GM23338 (cell line): Measurements from ENCODE around the gene PCDHB15.
"Not testable (repeated sequence)": the region's sequence is repeated elsewhere in the genome, so short reads cannot be mapped to it uniquely, and the experiment has no call there.

Experiments used
- CREB1 ChIP-seq: fragments of 250-450 bp; sonication (Bioruptor Pico); IDR thresholded peaks from 2 replicates; pipeline ENCODE4 v1.5.0; 2020; ENCODE audit warnings: low read depth, mild to moderate bottlenecking, moderate library complexity
- CTCF ChIP-seq, 2 experiments: fragments of 200-600 bp in 1 of 2; sonication (generic) in 1 of 2; conservative IDR thresholded peaks; 2 replicates each; pipeline versions ENCODE4 v1.5.1 to v1.6.1; 2016 to 2017; ENCODE audit warnings: antibody characterized with exemption in 2 of 2, low read depth in 2 of 2, mild to moderate bottlenecking in 2 of 2, moderate library complexity in 1 of 2
- EZH2 ChIP-seq: fragments of 200-600 bp; sonication (generic); IDR thresholded peaks from one replicate; pipeline ENCODE4 v1.8.0; 2017; ENCODE audit warnings: antibody characterized with exemption, mild to moderate bottlenecking, low read depth; ENCODE audit not compliant: unreplicated experiment
- POLR2AphosphoS5 ChIP-seq: IDR thresholded peaks from 2 replicates; pipeline ENCODE4 v1.6.1; 2016; ENCODE audit warnings: antibody characterized with exemption, low read depth
- TF ChIP-seq, protein P1 (sequence below): IDR thresholded peaks from one replicate; pipeline ENCODE4 v1.6.1; 2018; ENCODE audit warnings: antibody characterized with exemption; ENCODE audit not compliant: unreplicated experiment

DNA sequence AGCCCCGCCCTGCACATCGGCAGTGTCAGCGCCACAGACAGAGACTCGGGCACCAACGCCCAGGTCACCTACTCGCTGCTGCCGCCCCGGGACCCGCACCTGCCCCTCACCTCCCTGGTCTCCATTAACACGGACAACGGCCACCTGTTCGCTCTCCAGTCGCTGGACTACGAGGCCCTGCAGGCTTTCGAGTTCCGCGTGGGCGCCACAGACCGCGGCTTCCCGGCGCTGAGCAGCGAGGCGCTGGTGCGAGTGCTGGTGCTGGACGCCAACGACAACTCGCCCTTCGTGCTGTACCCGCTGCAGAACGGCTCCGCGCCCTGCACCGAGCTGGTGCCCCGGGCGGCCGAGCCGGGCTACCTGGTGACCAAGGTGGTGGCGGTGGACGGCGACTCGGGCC is 1.8 kb downstream of the PCDHB15 start:
- TF ChIP-seq CTCF (conservative IDR thresholded peaks at IDR 0.05; ENCODE audit: low read depth in 2 of 2); EZH2; POLR2AphosphoS5; CREB1: not testable (repeated sequence)
- TF ChIP-seq, protein P1, sequence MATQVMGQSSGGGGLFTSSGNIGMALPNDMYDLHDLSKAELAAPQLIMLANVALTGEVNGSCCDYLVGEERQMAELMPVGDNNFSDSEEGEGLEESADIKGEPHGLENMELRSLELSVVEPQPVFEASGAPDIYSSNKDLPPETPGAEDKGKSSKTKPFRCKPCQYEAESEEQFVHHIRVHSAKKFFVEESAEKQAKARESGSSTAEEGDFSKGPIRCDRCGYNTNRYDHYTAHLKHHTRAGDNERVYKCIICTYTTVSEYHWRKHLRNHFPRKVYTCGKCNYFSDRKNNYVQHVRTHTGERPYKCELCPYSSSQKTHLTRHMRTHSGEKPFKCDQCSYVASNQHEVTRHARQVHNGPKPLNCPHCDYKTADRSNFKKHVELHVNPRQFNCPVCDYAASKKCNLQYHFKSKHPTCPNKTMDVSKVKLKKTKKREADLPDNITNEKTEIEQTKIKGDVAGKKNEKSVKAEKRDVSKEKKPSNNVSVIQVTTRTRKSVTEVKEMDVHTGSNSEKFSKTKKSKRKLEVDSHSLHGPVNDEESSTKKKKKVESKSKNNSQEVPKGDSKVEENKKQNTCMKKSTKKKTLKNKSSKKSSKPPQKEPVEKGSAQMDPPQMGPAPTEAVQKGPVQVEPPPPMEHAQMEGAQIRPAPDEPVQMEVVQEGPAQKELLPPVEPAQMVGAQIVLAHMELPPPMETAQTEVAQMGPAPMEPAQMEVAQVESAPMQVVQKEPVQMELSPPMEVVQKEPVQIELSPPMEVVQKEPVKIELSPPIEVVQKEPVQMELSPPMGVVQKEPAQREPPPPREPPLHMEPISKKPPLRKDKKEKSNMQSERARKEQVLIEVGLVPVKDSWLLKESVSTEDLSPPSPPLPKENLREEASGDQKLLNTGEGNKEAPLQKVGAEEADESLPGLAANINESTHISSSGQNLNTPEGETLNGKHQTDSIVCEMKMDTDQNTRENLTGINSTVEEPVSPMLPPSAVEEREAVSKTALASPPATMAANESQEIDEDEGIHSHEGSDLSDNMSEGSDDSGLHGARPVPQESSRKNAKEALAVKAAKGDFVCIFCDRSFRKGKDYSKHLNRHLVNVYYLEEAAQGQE: not testable (repeated sequence)
